ENCODE results near the gene NEK7. TPM values are rescaled to one million over a fixed set of nuclear protein-coding genes. Genes with fewer than 3 reads are reported as not detected.

Gene NEK7
- total RNA-seq, 2 donors from 2014 or later, result 55.9 to 64.9 TPM

Other genes with a start within 250 kb of the NEK7 start
- under 1 TPM in 1 of 2 donors, not detected in 1; 0.02 TPM for gene LHX9, start 239.6 kb upstream of the NEK7 start, total RNA-seq

Data from activated T-cell treated with anti-CD3 and anti-CD28 coated beads, Interleukin-2, amount 50 U/mL, for 72 hours (primary cell).